GM19468 (cell line): Measurements from ENCODE around the gene TMEM208.

Source experiments
- ATAC-seq: cut with Tn5 transposase; IDR thresholded peaks from one replicate; pipeline ENCODE4 v1.9.1; 2021; ENCODE audit warnings: mild to moderate bottlenecking, moderate library complexity, moderate number of reproducible peaks; ENCODE audit not compliant: unreplicated experiment; ENCODE audit errors: extremely low read depth

Gene TMEM208

GRCh38 chr16:67247192-67248072, 20.5 kb downstream of the TMEM208 start, which contains the start of gene FHOD1:
TSS of gene FHOD1 (minus strand) at chr16:67247481. CDS start at chr16:67247410, 71 bp downstream.
- ATAC-seq: peak; percentile 48

GRCh38 chr16:67248073-67248400, 21.1 kb downstream of the TMEM208 start:
- no peak for ATAC-seq

GRCh38 chr16:67248401-67249177, 21.7 kb downstream of the TMEM208 start, which contains the start of gene SLC9A5:
TSS of gene SLC9A5 (plus strand) at chr16:67248979. CDS start at chr16:67249015, 36 bp downstream.
- ATAC-seq: no peak

- ATAC-seq: no peak
These were observed 22.5 kb downstream of the TMEM208 start for GRCh38 chr16:67249178-67250044.

GRCh38 chr16:67250045-67250327, 23.1 kb downstream of the TMEM208 start:
- no peak for ATAC-seq

- no peak for ATAC-seq
These were observed 25.9 kb downstream of the TMEM208 start for GRCh38 chr16:67252609-67253497.

GRCh38 chr16:67254801-67255552, 28.0 kb downstream of the TMEM208 start:
- ATAC-seq: no peak

GRCh38 chr16:67255553-67256221, 28.8 kb downstream of the TMEM208 start:
- no peak for ATAC-seq

GRCh38 chr16:67256701-67257230, 29.8 kb downstream of the TMEM208 start:
- no peak for ATAC-seq

- no peak for ATAC-seq
These were observed 30.7 kb downstream of the TMEM208 start for GRCh38 chr16:67257486-67258160.

- no peak for ATAC-seq
These were observed 31.4 kb downstream of the TMEM208 start for GRCh38 chr16:67258161-67258835.

GRCh38 chr16:67259705-67260104, 32.8 kb downstream of the TMEM208 start:
- ATAC-seq: no peak

- no peak for ATAC-seq
These were observed 33.6 kb downstream of the TMEM208 start for GRCh38 chr16:67260426-67261063.

- ATAC-seq: no peak
These were observed 36.3 kb downstream of the TMEM208 start for GRCh38 chr16:67263201-67263600.

GRCh38 chr16:67264277-67264676, 37.3 kb downstream of the TMEM208 start:
- ATAC-seq: no peak

GRCh38 chr16:67264866-67265265, 37.9 kb downstream of the TMEM208 start:
- no peak for ATAC-seq
